Memory B cell (primary cell): ENCODE measurements around the gene VAPA.

Experiments used
- ATAC-seq: fragments of 150-1000 bp; cut with Tn5 transposase; 2 replicates; pipeline ENCODE4 v1.10.0; 2021; ENCODE audit warnings: low read depth, mild to moderate bottlenecking, moderate library complexity
- DNase-seq, 2 donors: peaks; one replicate each; pipeline ENCODE4 v3.0.0; 2022; ENCODE audit warnings: low spot score in 2 of 2
- H3K27ac Mint-ChIP-seq: one replicate; pipeline ENCODE4 v1.8.0; 2022; ENCODE audit warnings: mild to moderate bottlenecking, moderate library complexity, mixed read lengths
- H3K27me3 Mint-ChIP-seq: one replicate; pipeline ENCODE4 v1.8.0; 2022; ENCODE audit warnings: mixed read lengths
- H3K36me3 Mint-ChIP-seq: one replicate; pipeline ENCODE4 v1.8.0; 2022; ENCODE audit warnings: mild to moderate bottlenecking, mixed read lengths
- H3K4me1 Mint-ChIP-seq: one replicate; pipeline ENCODE4 v1.8.0; 2022; ENCODE audit warnings: mixed read lengths
- H3K4me3 Mint-ChIP-seq: one replicate; pipeline ENCODE4 v1.8.0; 2022; ENCODE audit warnings: mild to moderate bottlenecking, moderate library complexity, mixed read lengths
- H3K9me3 Mint-ChIP-seq: one replicate; pipeline ENCODE4 v1.8.0; 2022; ENCODE audit warnings: mixed read lengths

The VAPA gene

DNA sequence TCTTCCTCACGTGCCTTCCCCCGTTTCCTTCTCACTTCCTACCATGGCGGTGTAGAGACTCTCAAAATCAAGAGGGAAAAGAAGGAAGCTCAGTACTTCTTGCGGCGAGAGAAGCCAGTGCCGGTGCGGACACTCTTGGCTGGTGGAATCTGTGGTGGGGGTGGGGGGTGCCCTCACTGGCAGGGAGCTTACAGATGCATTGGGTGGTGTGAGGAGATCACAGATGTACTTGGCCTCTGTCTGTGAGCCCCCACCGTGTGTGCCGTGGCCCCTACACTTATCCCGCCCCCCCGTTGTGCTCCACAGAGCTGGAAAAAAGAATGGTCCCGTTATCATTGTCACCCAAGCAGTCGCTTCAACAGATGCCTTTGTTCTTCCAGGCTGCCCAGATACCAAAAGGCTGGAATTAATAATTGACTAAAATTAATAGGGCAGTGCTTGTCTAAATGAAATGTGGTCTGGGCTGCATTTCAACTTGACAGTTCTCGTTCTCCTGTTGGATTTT lies 79.8 kb downstream of the VAPA start:
- Mint-ChIP-seq H3K27me3 (peaks cover 14% of the 10 kb centered on the region), H3K4me3 (no peak overlapping the region), H3K9me3 (peaks cover 12% of the 10 kb centered on the region), H3K4me1 (no peaks in the 10 kb centered on the region), H3K27ac (no peak overlapping the region), H3K36me3 (peaks cover 2% of the 10 kb centered on the region)
- ATAC-seq: no peak
- no peak for DNase-seq

DNA sequence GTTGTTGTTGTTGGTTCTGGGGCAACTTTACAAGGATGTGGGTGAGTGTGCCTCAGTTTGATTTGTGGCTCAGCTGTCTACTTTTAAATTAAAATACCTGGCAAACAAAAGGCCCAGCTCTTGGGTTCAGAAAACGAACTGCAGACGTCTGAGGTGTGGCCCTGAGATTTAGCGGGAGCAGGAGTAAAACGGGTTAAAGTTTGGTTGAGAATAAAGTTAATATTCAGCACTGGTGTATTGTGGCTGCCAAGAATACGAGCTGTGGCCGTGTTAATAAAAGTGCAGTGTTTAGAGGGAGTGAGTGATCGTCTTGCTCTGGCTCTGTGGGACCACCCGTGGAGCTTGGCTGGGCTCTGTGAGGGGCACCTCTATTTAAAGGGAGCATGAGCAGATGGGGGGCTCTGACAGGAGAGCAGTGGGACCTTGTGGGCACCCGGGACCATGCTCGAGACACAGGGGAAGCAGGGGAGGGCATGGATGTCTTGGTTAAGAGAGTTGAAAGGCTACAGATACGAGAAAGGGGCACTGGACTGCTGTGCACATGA lies 80.3 kb downstream of the VAPA start:
- Mint-ChIP-seq H3K36me3 (peaks cover 2% of the 10 kb centered on the region), H3K4me1 (no peaks in the 10 kb centered on the region), H3K9me3 (peaks cover 12% of the 10 kb centered on the region), H3K27ac (no peak overlapping the region), H3K27me3 (peaks cover 13% of the 10 kb centered on the region), H3K4me3 (no peak overlapping the region)
- no peak for ATAC-seq
- DNase-seq: no peak

DNA sequence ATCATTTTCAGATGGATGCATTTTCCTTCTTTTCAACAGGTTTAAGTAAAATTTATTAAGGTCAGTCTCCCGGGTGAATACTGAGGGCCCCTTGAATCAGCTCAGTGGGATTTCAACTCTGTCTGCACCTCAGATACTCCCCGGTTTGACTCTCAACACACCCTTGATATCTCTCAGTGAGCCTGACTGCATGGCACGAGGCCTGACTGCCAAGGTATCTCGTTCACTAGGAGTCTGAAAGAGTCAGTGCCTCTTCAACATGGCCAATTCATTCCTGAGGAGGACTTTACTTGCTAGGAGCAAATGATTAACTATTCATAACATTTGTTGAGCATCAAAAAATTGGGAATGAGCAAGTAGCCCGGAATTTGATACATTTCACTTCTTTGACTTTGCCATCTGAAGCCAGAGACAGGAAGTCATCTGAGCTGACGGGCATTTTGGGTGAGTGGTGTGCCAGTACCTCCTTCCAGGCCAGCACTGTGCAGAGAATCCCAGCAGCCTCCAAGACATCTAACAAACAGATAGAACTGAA lies 81.0 kb downstream of the VAPA start:
- no peak for ATAC-seq
- DNase-seq: no peak
- Mint-ChIP-seq H3K4me1 (no peaks in the 10 kb centered on the region), H3K9me3 (peaks cover 16% of the 10 kb centered on the region), H3K36me3 (peaks cover 4% of the 10 kb centered on the region), H3K4me3 (no peak overlapping the region), H3K27ac (no peak overlapping the region), H3K27me3 (peaks cover 13% of the 10 kb centered on the region)

DNA sequence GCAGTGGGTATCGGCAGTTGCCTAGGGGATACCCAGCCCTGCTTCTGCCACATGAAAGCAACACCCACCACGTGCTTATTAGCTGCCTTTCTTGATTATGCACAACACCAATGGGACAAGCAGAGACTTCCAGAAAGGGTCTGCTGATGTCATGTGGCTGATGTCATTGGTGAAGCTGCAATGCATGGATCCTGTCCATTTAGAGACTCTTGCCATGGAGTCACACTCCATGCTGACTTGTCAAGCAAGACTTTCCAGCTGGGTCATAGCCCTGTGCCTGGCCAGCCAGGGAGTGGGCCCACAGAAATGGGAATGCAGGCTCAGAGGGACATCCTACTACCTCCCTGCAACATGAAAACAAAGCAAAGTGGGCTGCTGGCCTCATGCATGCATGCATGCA lies 81.8 kb downstream of the VAPA start:
- Mint-ChIP-seq H3K9me3 (peaks cover 19% of the 10 kb centered on the region), H3K27ac (no peak overlapping the region), H3K36me3 (peaks cover 5% of the 10 kb centered on the region), H3K27me3 (peaks cover 13% of the 10 kb centered on the region), H3K4me3 (no peak overlapping the region), H3K4me1 (no peaks in the 10 kb centered on the region)
- DNase-seq (no peak), ATAC-seq (no peak)

DNA sequence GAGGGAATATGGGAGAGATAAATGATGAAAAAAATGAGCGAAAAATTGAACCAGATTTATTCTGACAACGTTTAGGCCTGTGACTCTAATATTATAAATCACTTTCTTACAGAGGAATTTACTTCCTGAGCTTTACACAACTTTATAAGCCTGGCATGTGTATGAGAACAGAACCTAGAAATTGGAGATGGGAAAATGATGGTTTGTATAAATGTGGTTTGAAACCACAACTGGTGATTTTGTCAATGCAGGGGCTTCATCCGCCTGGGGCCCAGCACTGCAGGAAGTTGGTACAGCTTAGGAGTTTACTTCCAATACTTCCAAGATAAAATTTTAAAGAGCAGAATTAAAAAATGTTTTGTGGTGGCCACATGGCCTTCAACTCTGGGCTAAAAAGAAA lies 82.3 kb downstream of the VAPA start:
- H3K27me3 Mint-ChIP-seq: peaks cover 12% of the 10 kb centered on the region
- peaks cover 6% of the 10 kb centered on the region for H3K36me3 Mint-ChIP-seq
- H3K27ac Mint-ChIP-seq: no peak overlapping the region
- DNase-seq: no peak
- H3K4me1 Mint-ChIP-seq: no peaks in the 10 kb centered on the region
- no peak overlapping the region for H3K4me3 Mint-ChIP-seq
- no peak for ATAC-seq
- peaks cover 20% of the 10 kb centered on the region for H3K9me3 Mint-ChIP-seq

DNA sequence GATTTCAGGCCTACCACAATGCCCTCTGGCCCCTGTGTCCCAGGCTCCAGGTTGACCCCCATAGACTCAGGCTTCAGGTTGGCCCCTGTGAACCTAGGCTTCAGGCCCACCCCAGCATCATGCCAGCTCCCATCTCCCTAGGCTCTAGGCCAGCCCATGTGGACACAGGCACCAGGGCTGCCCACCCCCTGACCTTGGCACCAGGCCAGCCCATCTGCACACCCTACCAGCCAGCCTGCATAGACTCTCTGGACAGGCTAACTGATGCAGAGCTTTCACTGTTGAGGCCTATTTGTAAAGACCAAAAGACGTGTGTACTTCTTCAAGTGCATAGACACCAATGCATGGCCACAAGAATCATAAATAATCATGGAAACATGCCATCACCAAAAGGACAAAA lies 83.9 kb downstream of the VAPA start:
- Mint-ChIP-seq H3K9me3 (peaks cover 20% of the 10 kb centered on the region), H3K27me3 (peaks cover 2% of the 10 kb centered on the region), H3K36me3 (peaks cover 6% of the 10 kb centered on the region), H3K4me1 (no peaks in the 10 kb centered on the region), H3K27ac (no peak overlapping the region), H3K4me3 (no peak overlapping the region)
- ATAC-seq (no peak), DNase-seq (no peak)

DNA sequence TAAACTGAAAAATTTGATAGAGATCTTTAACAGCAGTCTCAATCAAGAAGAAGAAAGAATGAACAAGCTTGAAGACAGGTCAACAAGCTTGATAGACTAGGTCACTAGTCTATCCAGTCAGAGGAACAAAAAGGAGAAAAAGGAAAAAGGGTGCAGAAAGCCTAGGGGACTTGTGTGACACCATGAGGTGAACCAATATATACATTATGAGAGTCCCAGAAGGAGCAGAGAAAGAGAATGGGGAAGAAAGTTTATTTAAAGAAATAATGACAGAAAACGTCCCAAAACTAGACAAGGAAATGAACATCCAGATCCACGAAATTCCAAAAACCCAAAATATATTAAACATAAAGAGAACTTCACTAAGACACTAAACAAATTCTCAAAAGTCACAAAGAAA lies 84.5 kb downstream of the VAPA start:
- no peak overlapping the region for H3K27ac Mint-ChIP-seq
- H3K4me1 Mint-ChIP-seq: no peaks in the 10 kb centered on the region
- DNase-seq (no peak), ATAC-seq (no peak)
- no peaks in the 10 kb centered on the region for H3K27me3 Mint-ChIP-seq
- peaks cover 20% of the 10 kb centered on the region for H3K9me3 Mint-ChIP-seq
- H3K36me3 Mint-ChIP-seq: peaks cover 6% of the 10 kb centered on the region
- H3K4me3 Mint-ChIP-seq: no peak overlapping the region

DNA sequence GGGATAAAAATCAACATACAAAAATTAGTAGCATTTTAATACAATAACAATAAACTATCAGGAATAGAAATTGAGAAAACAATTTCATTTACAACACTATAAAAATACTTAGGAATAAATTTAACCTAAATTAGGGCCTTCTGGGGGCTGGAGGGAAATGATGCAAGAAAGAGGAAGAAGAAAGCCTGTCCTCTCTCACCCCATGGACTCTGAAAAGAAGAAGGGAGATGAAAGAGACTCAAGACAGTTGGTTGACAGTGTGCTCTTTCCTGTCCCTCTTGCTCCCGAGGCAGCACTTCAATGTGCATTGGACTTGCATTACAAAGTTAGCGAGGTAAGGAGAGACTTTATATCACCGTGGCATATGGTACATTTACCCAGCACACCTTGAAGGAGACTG lies 88.5 kb downstream of the VAPA start:
- ATAC-seq (no peak), DNase-seq (no peak)
- Mint-ChIP-seq H3K27ac (no peak overlapping the region), H3K9me3 (peaks cover 16% of the 10 kb centered on the region), H3K36me3 (peaks cover 6% of the 10 kb centered on the region), H3K4me3 (no peak overlapping the region), H3K4me1 (no peaks in the 10 kb centered on the region), H3K27me3 (peaks cover 2% of the 10 kb centered on the region)

DNA sequence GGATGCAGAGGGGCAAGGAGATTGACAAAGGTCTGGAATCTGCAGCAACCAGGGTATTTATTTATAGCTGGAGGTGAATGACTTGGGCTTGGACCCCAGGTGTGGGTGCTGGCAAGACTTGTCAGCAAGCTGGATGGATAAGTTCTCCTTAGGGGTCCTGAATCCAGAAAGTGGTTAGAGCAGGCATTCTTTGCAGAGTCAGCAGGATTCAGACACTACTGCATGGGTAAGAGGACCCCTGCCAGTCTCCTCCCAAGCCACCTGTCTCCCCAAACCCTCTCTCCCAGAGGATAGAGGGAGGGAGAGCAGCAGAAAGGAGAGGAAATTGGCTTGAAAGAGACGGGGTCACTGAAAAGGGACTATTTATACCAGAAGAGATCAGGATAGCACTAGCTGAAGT lies 89.5 kb downstream of the VAPA start:
- no peak overlapping the region for H3K27ac Mint-ChIP-seq
- no peak overlapping the region for H3K4me3 Mint-ChIP-seq
- peaks cover 9% of the 10 kb centered on the region for H3K9me3 Mint-ChIP-seq
- ATAC-seq (no peak), DNase-seq (no peak)
- H3K36me3 Mint-ChIP-seq: peaks cover 3% of the 10 kb centered on the region
- H3K27me3 Mint-ChIP-seq: peaks cover 5% of the 10 kb centered on the region
- no peaks in the 10 kb centered on the region for H3K4me1 Mint-ChIP-seq

DNA sequence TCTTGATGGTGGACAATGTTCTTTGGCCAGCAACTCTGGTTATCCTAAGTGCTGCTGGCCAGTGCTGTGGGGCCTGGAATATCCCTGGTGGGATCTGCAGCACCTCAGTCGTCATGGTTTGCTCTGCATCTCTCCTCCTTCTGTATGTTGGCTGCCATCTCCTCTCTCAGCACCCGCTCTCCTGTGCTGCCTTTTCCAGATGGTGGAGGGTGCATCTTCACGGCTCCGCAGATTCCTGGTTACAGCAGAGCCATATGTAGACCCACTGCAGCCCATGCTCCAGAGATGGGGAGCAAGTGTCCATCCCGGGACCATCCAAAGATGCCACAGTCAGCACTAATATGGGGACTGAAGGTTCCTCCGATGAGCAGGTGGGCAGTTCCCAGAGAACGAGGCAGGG lies 90.0 kb downstream of the VAPA start:
- Mint-ChIP-seq H3K27me3 (peaks cover 7% of the 10 kb centered on the region), H3K27ac (no peak overlapping the region), H3K4me1 (no peaks in the 10 kb centered on the region), H3K9me3 (peaks cover 8% of the 10 kb centered on the region), H3K36me3 (peaks cover 3% of the 10 kb centered on the region), H3K4me3 (no peak overlapping the region)
- no peak for ATAC-seq
- DNase-seq: no peak

DNA sequence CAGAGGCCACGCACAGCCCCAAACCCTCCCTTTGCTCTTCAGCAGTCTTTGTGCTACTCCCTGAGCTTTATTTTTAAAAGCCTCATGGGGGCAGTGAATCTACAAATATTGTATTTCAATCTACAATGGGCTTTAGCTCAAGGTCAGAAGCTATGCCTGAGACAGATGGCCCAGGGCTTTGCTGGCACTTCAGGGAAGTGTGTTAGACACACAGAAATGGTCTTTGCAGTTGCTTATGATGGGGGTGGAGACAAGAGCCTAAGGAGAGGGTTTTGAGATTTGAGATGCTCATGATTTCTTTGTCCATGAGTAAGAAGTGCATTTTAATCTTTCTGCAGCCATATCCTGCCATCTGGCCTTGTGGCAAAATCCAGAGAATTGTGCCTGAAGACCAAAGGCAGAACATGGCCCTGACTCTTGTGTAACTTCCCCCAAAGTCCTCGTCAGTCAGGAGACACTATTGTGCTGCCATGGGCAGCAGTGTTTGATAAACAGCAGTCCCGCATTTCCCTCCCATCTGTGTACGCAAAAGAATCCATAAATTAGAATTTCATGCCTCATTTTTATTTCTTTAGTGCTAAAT lies 92.6 kb downstream of the VAPA start:
- Mint-ChIP-seq H3K27me3 (peaks cover 13% of the 10 kb centered on the region), H3K4me3 (no peak overlapping the region), H3K4me1 (no peaks in the 10 kb centered on the region), H3K27ac (no peak overlapping the region), H3K36me3 (no peaks in the 10 kb centered on the region), H3K9me3 (no peaks in the 10 kb centered on the region)
- DNase-seq (no peak), ATAC-seq (no peak)

DNA sequence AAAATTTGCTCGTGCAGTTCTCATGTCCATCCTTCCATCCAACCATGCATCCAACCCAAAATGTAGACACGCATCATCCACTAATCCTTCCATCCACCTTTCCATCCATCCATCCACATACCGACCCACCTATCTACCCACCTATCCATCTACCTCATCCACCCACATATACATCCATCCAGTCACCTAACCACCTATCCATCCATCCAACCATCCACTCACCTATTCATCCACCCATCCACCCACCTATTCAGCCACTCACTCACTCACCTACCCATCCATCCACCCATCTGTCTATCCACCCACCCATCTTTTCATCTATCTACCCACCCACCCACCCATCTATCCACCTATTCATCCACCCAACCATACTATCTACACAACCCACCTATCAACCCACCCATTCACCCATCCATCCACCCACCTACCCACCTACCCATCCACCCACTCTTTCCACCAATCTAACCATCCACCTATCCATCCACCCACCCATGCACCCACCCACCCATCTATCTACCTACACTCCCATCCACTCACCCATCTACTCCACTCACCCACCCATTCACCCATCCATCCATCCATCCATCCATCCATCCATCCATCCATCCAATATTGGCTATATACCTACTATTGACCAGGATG lies 94.3 kb downstream of the VAPA start:
- Mint-ChIP-seq H3K27ac (no peak overlapping the region), H3K4me1 (no peaks in the 10 kb centered on the region), H3K36me3 (no peaks in the 10 kb centered on the region), H3K27me3 (peaks cover 13% of the 10 kb centered on the region), H3K4me3 (no peak overlapping the region), H3K9me3 (no peaks in the 10 kb centered on the region)
- DNase-seq: no peak
- no peak for ATAC-seq
